Kidney (tissue), 22 donors: ENCODE measurements around the gene TRIM40. TPM values are rescaled to one million over a fixed set of nuclear protein-coding genes. Genes with fewer than 3 reads are reported as not detected.

Experiments
- DNase-seq, 5 donors: peaks; one replicate each; pipeline ENCODE4 v3.0.0-alpha.2; 2013 to 2020
- FAIRE-seq: peaks from 2 replicates; lab custom pipeline; 2012; peaks lifted over from hg19 to GRCh38; lab: Jason Lieb, UNC
- H3K27ac ChIP-seq, 2 donors: one replicate each; pipeline ENCODE4 v1.7.0; 2013; ENCODE audit warnings: low read depth in 2 of 2, low read length in 2 of 2, inconsistent platforms in 1 of 2
- H3K27me3 ChIP-seq: one replicate; pipeline ENCODE4 v1.7.1; 2013; ENCODE audit warnings: low read length, inconsistent platforms; ENCODE audit not compliant: control insufficient read depth, insufficient read depth
- H3K36me3 ChIP-seq, 3 donors: one replicate each; pipeline versions ENCODE4 v1.7.0 to v1.7.1; 2013; ENCODE audit warnings: low read length in 3 of 3, control low read depth in 1 of 3, inconsistent platforms in 1 of 3; ENCODE audit not compliant: insufficient read depth in 3 of 3, control insufficient read depth in 2 of 3
- H3K4me1 ChIP-seq, 3 donors: one replicate each; pipeline versions ENCODE4 v1.7.0 to v1.7.1; 2013; ENCODE audit warnings: low read length in 3 of 3, inconsistent platforms in 1 of 3, low read depth in 1 of 3; ENCODE audit not compliant: control insufficient read depth in 2 of 3, insufficient read depth in 2 of 3
- H3K4me3 ChIP-seq, 3 donors: one replicate each; pipeline versions ENCODE4 v1.7.0 to v1.8.1; 2013; ENCODE audit warnings: low read length in 3 of 3, control low read depth in 1 of 3, inconsistent platforms in 1 of 3
- H3K9ac ChIP-seq, 3 donors: one replicate each; pipeline versions ENCODE4 v1.7.0 to v1.7.1; 2013; ENCODE audit warnings: low read length in 3 of 3, control low read depth in 1 of 3, inconsistent platforms in 1 of 3
- H3K9me3 ChIP-seq, 3 donors: one replicate each; pipeline versions ENCODE4 v1.7.0 to v1.7.1; 2013; ENCODE audit warnings: low read length in 3 of 3, control low read depth in 1 of 3, inconsistent platforms in 1 of 3; ENCODE audit not compliant: control insufficient read depth in 2 of 3, insufficient read depth in 1 of 3
- intact Hi-C: fragments of 100-400 bp; cut with DNase I; formaldehyde crosslinking; loops from one replicate; pipeline ENCODE4 v1.11.1; 2022
- long read RNA-seq, 10 donors: library from polyadenylated mRNA in 1 of 10; unstranded in 1 of 10; transcript quantifications; one replicate each; pipeline ENCODE4 v2.0.0 and lab custom pipeline, GENCODE V29; 2021 to 2026
- polyA plus RNA-seq: library from polyadenylated mRNA; stranded (reverse); fragments of 350-450 nt; fragmentation: Illumina TruSeq; extraction: RNeasy Lipid Tissue Mini Kit (QIAGEN cat#74804); gene quantifications from one replicate; pipeline ENCODE4 v1.2.3, GENCODE V29; 2014; ENCODE audit warnings: low read depth, low replicate concordance; ENCODE audit not compliant: insufficient read depth
- total RNA-seq: library from RNA; stranded (reverse); fragmentation: NEBNext Ultra II Directional; extraction: Animal tissue kit (Norgen Biotek cat#: 25700); gene quantifications from one replicate; pipeline ENCODE4 v1.2.1, GENCODE V29; 2021
- TF ChIP-seq, protein P1 (sequence below): IDR thresholded peaks from 3 replicates; pipeline ENCODE4 v1.5.1; 2012; ENCODE audit warnings: mild to moderate bottlenecking, moderate library complexity, borderline replicate concordance; ENCODE audit not compliant: insufficient read depth; ENCODE audit errors: extremely low read depth
- donor health status: control.
- donor health status: control.
- donor health status: control.
- donor health status: control.
- donor health status: control.
- donor health status: DM: yes; HTN: yes; CAD: no.
- donor health status: Normal renal cell carcinoma (clear cell type).

TRIM40 gene, protein sequence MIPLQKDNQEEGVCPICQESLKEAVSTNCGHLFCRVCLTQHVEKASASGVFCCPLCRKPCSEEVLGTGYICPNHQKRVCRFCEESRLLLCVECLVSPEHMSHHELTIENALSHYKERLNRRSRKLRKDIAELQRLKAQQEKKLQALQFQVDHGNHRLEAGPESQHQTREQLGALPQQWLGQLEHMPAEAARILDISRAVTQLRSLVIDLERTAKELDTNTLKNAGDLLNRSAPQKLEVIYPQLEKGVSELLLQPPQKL
- total RNA-seq (not detected), polyA plus RNA-seq (not detected)
- long read RNA-seq, donor 1, result 0 reads
- long read RNA-seq, donor 2, result 0 reads
- long read RNA-seq, donor 3, result 0 reads
- long read RNA-seq, donor 4, result 0 reads
- long read RNA-seq, donor 5, result 0 reads
- long read RNA-seq, donor 6, result 0 reads
- long read RNA-seq, donor 7, result 0 reads
- long read RNA-seq, donor 8, result 0 reads
- long read RNA-seq, donor 9, result 0 reads
- long read RNA-seq, donor 10, result 0 reads

GRCh38 chr6:30135757-30136156 is at the start of gene TRIM40:
TRIM40 (plus strand) TSS chr6:30136140; CDS start chr6:30137037, 897 bp downstream.
- TF ChIP-seq, protein P1, sequence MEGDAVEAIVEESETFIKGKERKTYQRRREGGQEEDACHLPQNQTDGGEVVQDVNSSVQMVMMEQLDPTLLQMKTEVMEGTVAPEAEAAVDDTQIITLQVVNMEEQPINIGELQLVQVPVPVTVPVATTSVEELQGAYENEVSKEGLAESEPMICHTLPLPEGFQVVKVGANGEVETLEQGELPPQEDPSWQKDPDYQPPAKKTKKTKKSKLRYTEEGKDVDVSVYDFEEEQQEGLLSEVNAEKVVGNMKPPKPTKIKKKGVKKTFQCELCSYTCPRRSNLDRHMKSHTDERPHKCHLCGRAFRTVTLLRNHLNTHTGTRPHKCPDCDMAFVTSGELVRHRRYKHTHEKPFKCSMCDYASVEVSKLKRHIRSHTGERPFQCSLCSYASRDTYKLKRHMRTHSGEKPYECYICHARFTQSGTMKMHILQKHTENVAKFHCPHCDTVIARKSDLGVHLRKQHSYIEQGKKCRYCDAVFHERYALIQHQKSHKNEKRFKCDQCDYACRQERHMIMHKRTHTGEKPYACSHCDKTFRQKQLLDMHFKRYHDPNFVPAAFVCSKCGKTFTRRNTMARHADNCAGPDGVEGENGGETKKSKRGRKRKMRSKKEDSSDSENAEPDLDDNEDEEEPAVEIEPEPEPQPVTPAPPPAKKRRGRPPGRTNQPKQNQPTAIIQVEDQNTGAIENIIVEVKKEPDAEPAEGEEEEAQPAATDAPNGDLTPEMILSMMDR, result no peak
- intact Hi-C loops, result no loop called here
- H3K4me1 ChIP-seq, result peaks cover 0 to 2% (median 0%) of the 10 kb centered on the region in 3 donors
- H3K27me3 ChIP-seq, result peaks cover 6% of the 10 kb centered on the region
- FAIRE-seq, result no peak
- H3K36me3 ChIP-seq, result no peaks in the 10 kb centered on the region
- H3K4me3 ChIP-seq, result no peak within 1 kb of the TSS
- DNase-seq, result no peak
- H3K9ac ChIP-seq, result no peak within 1 kb of the TSS
- H3K9me3 ChIP-seq, result no peaks in the 10 kb centered on the region
- H3K27ac ChIP-seq, result no peak within 1 kb of the TSS

DNA sequence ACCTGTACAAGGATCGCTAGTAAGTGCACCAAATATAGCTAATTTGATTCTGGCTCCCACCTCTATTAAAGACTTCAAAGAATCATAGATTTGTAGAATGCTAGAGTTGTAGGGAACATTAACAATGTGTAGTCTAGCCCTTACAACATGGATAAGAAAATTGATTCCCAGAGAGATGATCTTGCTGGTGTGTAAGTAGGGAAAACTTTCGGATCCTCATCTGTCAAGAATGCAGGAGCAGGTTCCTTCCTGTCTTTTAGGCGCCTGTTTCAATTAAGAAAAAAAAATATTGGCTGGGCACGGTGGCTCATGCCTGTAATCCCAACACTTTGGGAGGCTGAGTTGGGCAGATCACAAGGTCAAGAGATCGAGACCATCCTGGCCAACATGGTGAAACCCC is 48.1 kb upstream of the TRIM40 start:
- peaks cover 2% of the 10 kb centered on the region for H3K27me3 ChIP-seq
- DNase-seq (no peak), FAIRE-seq (no peak)
- no peak overlapping the region for H3K27ac ChIP-seq
- H3K36me3 ChIP-seq, result no peaks in the 10 kb centered on the region
- H3K9me3 ChIP-seq, result no peaks in the 10 kb centered on the region
- H3K4me1 ChIP-seq, result no peaks in the 10 kb centered on the region
- intact Hi-C loops, result no loop called here
- TF ChIP-seq, protein P1, result no peak
- no peak overlapping the region for H3K9ac ChIP-seq
- H3K4me3 ChIP-seq, result no peak overlapping the region

DNA sequence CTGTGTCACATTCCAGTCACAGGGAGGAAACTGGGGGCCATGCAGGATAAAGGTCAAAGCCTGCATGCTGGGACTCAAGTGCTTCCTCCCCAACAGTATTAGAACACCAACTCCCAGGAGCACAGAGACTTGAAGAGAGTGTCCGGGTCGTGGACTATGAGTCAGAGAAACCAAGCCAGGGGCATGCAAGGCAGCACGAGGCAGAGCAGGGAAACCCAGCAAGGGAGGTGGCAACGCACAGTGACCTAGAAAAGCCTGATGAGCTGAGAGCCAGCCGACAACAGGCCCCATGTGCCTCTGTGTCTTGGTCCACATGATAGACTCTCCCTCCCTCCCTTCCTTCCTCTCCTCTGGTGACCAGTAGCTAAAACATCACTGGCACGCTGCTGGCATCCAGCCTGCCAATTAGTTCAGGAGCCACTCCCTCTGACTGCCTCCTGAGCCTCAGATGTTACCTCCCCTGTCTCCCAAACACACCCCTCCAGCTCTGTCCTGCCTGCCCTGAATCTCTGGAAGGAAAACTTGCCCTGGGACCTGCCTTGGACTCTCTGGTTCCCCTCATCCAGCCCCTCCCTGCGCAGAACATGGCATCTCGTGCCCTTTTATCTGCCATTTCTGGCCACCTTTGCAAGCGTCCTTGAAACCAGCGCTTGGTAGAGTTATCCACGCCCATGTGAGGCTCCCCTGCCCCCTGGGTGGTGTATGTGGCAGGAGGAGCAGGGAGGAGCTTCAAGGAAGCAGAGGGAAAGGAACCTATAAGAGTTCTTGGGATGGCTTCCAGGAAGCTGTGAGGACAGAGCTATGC is 44.2 kb upstream of the TRIM40 start:
- peaks cover 9% of the 10 kb centered on the region for H3K27me3 ChIP-seq
- H3K4me3 ChIP-seq, result no peak overlapping the region
- DNase-seq, result peak in 1 of 5 donors; percentile 78
- no peak overlapping the region for H3K27ac ChIP-seq
- TF ChIP-seq, protein P1, result no peak
- H3K4me1 ChIP-seq, result no peaks in the 10 kb centered on the region
- intact Hi-C loops, result no loop called here
- no peaks in the 10 kb centered on the region for H3K9me3 ChIP-seq
- FAIRE-seq, result no peak
- no peak overlapping the region for H3K9ac ChIP-seq
- H3K36me3 ChIP-seq, result no peaks in the 10 kb centered on the region
